HG02973 (cell line): ENCODE measurements around the gene CST4.
"Not testable (repeated sequence)": the region's sequence is repeated elsewhere in the genome, so short reads cannot be mapped to it uniquely, and the experiment has no call there.

ENCODE experiments used
- ATAC-seq: cut with Tn5 transposase; IDR thresholded peaks from one replicate; pipeline ENCODE4 v1.9.1; 2021; ENCODE audit warnings: moderate library complexity; ENCODE audit not compliant: unreplicated experiment

Gene CST4

GRCh38 chr20:23663180-23663579, 25.7 kb downstream of the CST4 start:
- ATAC-seq = no peak

- ATAC-seq = no peak
These were observed 26.5 kb downstream of the CST4 start for GRCh38 chr20:23662276-23662870.

- ATAC-seq = no peak
These were observed 27.8 kb downstream of the CST4 start for GRCh38 chr20:23661002-23661429.

DNA sequence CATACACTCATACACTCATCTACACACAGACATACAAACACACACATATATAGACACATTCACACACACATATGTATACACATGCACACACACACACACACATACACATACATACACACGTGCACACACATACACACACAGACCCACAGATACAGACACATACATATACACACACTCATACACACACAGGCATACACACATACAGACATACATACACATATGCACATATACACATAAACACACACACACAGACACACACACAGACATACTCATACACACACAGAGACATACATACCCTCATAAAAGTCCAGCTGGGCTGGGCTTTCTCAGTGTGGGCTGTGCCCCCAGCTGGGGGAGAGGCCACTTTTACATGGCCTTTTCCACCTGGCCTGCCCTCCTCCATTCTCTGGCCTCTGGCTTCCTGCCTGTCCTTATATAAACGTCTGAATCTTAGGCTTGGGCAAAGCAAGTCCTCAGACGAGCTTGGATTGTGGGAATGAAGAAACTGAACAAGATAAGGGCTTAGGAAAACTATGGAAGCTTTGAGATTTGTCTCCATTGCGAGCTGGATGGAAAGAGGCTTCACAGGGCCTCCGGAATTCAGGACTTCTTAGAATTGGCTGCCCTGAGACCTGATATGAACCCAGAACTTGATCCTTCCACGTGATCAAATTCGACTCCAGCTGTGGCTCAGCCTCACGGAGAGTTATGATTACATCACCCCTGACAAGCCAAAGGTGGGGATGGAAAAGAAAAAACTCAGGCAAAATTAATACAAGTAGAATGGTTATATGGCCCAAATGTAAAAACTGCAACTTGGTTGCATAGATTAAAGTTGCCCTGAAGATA, 28.6 kb downstream of the CST4 start:
- no peak for ATAC-seq

GRCh38 chr20:23659610-23659988, 29.2 kb downstream of the CST4 start:
- ATAC-seq = not testable (repeated sequence)

- no peak for ATAC-seq
These were observed 29.7 kb downstream of the CST4 start for GRCh38 chr20:23658989-23659609.

DNA sequence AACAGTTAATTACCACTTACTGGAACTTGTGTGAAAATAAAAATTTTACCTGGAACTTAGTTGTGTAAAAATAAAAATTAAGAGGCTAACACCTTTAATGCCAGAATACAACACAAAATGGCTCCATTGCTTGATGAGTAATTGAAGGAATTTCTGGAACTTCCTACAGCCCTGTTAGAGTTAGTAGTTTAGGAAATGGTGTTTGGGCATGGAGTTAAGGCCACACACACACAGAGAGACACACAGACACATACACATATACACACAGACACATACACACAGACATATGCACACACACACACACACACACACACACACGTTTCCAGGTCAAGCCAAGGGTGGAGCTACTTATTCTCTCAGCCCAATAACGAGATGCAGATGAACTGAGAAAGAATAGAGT, 30.5 kb downstream of the CST4 start:
- no peak for ATAC-seq

- ATAC-seq = no peak
These were observed 31.6 kb downstream of the CST4 start for GRCh38 chr20:23657202-23657601.

DNA sequence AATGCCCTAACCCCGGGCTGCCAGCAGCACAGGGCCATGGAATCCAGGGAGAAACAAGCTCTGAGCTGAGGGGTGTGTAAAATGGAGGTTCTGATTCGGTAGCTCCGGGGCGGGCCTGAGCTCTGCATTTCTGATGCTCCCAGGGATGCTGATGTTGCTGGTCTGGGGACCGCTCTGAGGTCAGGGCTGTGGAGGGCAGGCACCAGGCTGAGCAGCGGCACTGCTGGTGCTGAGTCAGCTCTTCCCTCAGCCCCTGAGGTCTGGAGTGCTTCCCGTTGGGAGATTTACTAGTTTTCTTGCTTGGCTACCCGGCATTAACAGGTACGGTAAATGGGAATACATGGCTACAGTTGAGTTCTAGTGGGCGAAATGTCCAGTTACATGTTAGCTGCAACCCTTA, 32.5 kb downstream of the CST4 start:
- no peak for ATAC-seq

DNA sequence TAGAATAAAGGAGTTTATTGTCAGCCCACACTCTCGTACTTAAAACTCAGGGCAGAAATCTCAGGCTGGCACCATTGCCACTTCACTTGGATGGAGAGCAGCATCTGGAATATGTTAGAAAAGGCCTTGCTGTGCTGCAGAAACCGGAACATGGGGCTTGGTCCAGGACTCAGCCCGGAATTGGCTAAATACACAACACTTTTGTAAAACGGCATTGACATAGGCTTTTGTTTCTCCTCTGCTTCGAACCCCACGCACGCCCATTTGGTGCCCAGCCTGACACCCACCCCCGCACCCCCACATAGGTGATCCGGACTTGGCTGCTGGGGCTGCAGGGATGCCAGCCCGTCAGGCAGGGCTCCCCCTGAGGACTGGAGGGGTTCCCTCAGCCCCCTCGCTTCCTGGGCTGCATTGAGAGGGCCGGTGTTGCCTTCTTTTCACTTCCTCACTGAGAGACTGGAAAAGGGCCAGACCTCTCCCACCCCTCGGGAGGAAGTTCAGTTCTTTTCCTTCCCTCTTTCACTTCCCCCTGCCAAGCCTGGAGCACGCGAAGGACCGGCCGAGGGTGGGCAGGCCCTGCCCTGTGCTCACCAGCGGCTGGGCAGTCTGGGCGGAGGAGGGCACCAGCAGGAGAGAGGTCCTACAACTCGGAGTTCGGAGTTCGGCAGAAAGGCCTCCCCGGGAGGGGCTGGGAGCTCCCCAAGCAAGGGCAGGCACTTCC, 33.2 kb downstream of the CST4 start:
- no peak for ATAC-seq

GRCh38 chr20:23654717-23655116, 34.1 kb downstream of the CST4 start:
- ATAC-seq = no peak

GRCh38 chr20:23654000-23654399, 34.8 kb downstream of the CST4 start:
- no peak for ATAC-seq

- no peak for ATAC-seq
These were observed 35.4 kb downstream of the CST4 start for GRCh38 chr20:23653400-23653938.

DNA sequence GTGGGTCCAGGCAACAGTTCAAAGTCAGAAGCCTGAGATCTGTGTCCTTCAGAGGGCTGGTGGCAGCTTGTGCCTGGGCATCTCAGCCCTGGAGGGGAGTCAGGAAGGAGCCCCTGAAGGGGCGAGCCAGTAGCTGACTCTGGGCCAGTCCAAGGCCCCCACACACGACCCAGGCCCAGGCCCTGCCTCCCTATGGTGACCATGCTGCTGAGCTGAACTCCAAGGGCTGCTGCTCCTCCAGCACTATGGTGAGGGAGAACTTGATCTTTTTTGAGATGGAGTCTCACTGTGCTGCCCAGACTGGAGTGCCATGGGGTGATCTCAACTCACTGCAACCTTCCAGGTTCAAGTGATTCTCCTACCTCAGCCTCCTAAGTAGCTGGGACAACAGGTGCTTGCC, 35.9 kb downstream of the CST4 start:
- no peak for ATAC-seq

GRCh38 chr20:23652371-23652770, 36.5 kb downstream of the CST4 start:
- no peak for ATAC-seq

DNA sequence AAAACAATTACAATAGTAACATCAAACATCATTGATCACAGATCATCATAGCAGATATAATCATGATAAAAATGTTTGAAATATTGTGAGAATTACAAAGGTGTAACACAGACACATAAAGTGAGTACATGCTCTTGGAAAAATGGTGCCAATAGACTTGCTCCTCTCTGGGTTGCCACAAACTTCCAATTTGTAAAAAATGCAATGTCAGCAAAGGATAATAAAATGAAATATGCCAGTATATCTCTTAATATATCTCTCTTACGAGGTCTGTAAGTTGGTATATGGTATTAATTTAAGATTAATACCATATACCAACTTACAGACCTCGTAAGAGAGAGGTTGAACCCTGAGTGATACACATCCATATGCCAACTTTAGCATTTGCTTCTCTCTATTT, 37.7 kb downstream of the CST4 start:
- ATAC-seq = no peak

- no peak for ATAC-seq
These were observed 38.9 kb downstream of the CST4 start for GRCh38 chr20:23649830-23650417.

GRCh38 chr20:23649242-23649641, 39.6 kb downstream of the CST4 start:
- no peak for ATAC-seq

DNA sequence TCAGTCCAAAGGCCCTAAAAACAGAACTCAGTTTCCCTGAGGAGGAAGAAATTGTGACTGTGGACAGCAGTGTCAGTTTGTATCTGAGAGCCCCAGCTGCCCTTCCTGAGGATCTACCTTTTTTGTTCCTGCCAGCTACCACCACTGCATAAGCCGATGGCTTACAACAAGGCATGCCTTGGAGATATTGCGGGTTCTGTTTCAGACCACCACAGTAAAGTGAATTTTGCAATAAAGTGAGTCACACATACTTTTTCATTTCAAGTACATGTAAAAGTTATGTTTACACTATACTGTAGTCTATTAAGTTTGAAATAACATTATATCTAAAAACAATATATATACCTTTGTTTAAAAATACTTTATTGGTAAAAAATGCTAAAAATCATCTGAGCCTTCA, 41.5 kb downstream of the CST4 start:
- ATAC-seq = no peak

DNA sequence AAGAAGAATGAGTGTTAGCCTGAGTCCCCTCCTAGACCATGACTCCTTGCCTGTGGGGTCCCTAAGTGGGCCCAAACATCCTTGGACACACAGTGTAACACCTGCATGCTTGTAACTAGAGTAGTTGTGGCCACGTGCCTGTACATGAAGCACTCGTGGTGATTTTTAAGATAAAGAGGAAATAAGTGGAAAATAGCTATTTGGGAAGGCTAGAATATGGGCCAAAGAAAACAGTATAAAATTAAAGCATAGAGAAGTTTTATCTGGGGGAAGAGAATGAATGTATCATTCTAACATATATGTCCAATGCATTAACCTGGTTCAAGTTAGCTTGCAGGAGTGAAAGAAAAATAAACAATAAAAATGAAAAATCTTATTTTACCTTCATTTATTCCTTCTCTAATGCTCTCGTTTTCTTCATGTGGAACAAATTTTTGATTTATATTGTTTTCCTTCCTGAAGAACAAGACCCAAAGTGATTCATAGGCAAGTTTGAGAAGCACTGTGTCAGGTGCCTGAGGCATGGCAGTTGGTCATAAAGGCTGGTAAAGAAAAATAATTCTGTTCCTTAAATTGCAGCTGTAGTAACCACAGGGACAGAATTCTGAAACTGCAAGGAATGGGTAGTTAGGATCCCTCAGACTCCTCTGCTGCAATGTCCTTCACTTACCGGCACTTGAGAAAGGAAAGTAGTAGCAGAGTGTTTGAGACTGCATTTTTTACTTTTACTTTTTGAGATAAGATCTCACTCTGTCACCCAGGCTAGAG, 42.5 kb downstream of the CST4 start:
- no peak for ATAC-seq
